GM12878 (cell line): ENCODE measurements around the gene CBFA2T3. TPM values are rescaled to one million over a fixed set of nuclear protein-coding genes. Genes with fewer than 3 reads are reported as not detected.
"Not testable (repeated sequence)": the region's sequence is repeated elsewhere in the genome, so short reads cannot be mapped to it uniquely, and the experiment has no call there.

ENCODE experiments used
- ATAC-seq: fragments of 200-7000 bp; cut with Tn5 transposase; 3 replicates; pipeline ENCODE4 v1.9.1; 2020; ENCODE audit warnings: mild to moderate bottlenecking, moderate library complexity
- BruUV-seq: library from RNA; stranded (reverse); fragments of 400-500 nt; replicated peaks from 2 replicates; lab custom pipeline; 2021; lab: Mats Ljungman, UMichigan
- CTCF ChIA-PET: fragments of 300-600 bp; sonication (Branson Sonifier 250); formaldehyde crosslinking; extraction: SDS; loops from one replicate; lab custom pipeline; 2021; ENCODE audit warnings: inconsistent platforms; lab: Yijun Ruan, JAX
- POLR2A ChIA-PET: fragments of 350-600 bp; formaldehyde crosslinking; extraction: SDS; loops from one replicate; lab custom pipeline; 2021; ENCODE audit warnings: inconsistent platforms; lab: Charles Lee
- RAD21 ChIA-PET: fragments of 300-600 bp; sonication (Branson Sonifier 250); formaldehyde crosslinking; loops from one replicate; lab custom pipeline; 2023; ENCODE audit warnings: antibody characterized with exemption; ENCODE audit not compliant: unreplicated experiment; lab: Charles Lee
- SMC1A ChIA-PET: fragments of 300-600 bp; sonication (Branson Sonifier 250); formaldehyde crosslinking; loops from one replicate; lab custom pipeline; 2023; ENCODE audit not compliant: unreplicated experiment, uncharacterized antibody; lab: Charles Lee
- DNase-seq: peaks from one replicate; pipeline ENCODE4 v3.0.0-alpha.2; 2011; ENCODE audit warnings: low read depth, low spot score
- FAIRE-seq: peaks from 3 replicates; lab custom pipeline; 2011; peaks lifted over from hg19 to GRCh38; lab: Jason Lieb, UNC
- H2AFZ ChIP-seq: 2 replicates; pipeline ENCODE4 v1.6.0; 2011; ENCODE audit warnings: low read depth, low read length, control low read depth; ENCODE audit not compliant: control insufficient read depth
- H3K27ac ChIP-seq: 2 replicates; pipeline ENCODE4 v1.5.1; 2011; ENCODE audit warnings: control low read depth; ENCODE audit not compliant: control insufficient read depth, insufficient read depth
- H3K27me3 ChIP-seq, 2 experiments: replicated peaks in 1 of 2; 2 replicates each; pipeline versions ENCODE4 v1.6.0 to v1.6.1; 2011; ENCODE audit warnings: low read length in 1 of 2; ENCODE audit not compliant: control insufficient read depth in 2 of 2, insufficient read depth in 2 of 2
- H3K36me3 ChIP-seq, 2 experiments: 2 replicates each; pipeline ENCODE4 v1.5.1; 2011; ENCODE audit warnings: low read length in 1 of 2; ENCODE audit not compliant: control insufficient read depth in 2 of 2, insufficient read depth in 2 of 2
- H3K4me1 ChIP-seq: 2 replicates; pipeline ENCODE4 v1.6.1; 2011; ENCODE audit warnings: mild to moderate bottlenecking, low read length, moderate library complexity, mixed read lengths; ENCODE audit not compliant: control insufficient read depth, insufficient read depth
- H3K4me2 ChIP-seq: 2 replicates; pipeline ENCODE4 v1.6.0; 2011; ENCODE audit warnings: control low read depth; ENCODE audit not compliant: control insufficient read depth, insufficient read depth
- H3K4me3 ChIP-seq: fragments of 200-600 bp; sonication (generic); 2 replicates; pipeline ENCODE4 v1.5.1; 2016
- H3K79me2 ChIP-seq: 2 replicates; pipeline ENCODE4 v1.6.0; 2011; ENCODE audit warnings: low read length; ENCODE audit not compliant: control insufficient read depth, insufficient read depth
- H3K9ac ChIP-seq: 2 replicates; pipeline ENCODE4 v1.8.0; 2011; ENCODE audit warnings: low read length, control low read depth, mixed read lengths; ENCODE audit not compliant: control insufficient read depth, insufficient read depth
- H3K9me3 ChIP-seq: replicated peaks from 3 replicates; pipeline ENCODE4 v1.5.1; 2011; ENCODE audit warnings: mild to moderate bottlenecking, low read length; ENCODE audit not compliant: control insufficient read depth, insufficient read depth
- H4K20me1 ChIP-seq: 2 replicates; pipeline ENCODE4 v1.6.0; 2011; ENCODE audit not compliant: control insufficient read depth, insufficient read depth
- MXI1 ChIP-seq: fragments of 150-350 bp; IDR thresholded peaks from 2 replicates; pipeline ENCODE4 v1.6.1; 2011; ENCODE audit warnings: low read depth, mild to moderate bottlenecking, inconsistent platforms, low read length, improper control_type of control experiment
- WGBS: methylation state at CpG from one replicate; pipeline ENCODE4 v1.1.6; 2016; ENCODE audit warnings: low lambda C conversion rate; ENCODE audit not compliant: insufficient replicate concordance, insufficient coverage; ENCODE audit errors: missing lambda C conversion rate; 5-methylcytosine and 5-hydroxymethylcytosine counted together
- in situ Hi-C: fragments of 300-500 bp; cut with MboI; formaldehyde crosslinking; loops from 9 replicates; pipeline ENCODE4 v1.14.3; 2018; ENCODE audit warnings: mixed read lengths
- intact Hi-C: fragments of 100-400 bp; cut with micrococcal nuclease; formaldehyde crosslinking; loops from one replicate; pipeline ENCODE4 v1.14.2; 2022; ENCODE audit not compliant: unreplicated experiment
- polyA plus RNA-seq, 11 experiments: library from polyadenylated mRNA; depleted of rRNA in 4 of 11; unstranded in 6 of 11; stranded (reverse) in 5 of 11; fragments of >200 nt; fragmentation: Nextera tagmentation in 4 of 11; fragmentation: Illumina TruSeq in 1 of 11; extraction: Ambion mirVana in 4 of 11; extraction: Trizol in 1 of 11; gene quantifications; 1 replicate in 1 of 11; 2 replicates in 10 of 11; pipeline versions ENCODE4 v1.2.1 to v1.2.3, GENCODE V29; 2011 to 2016; ENCODE audit warnings: inconsistent platforms in 2 of 11, missing spikeins in 2 of 11, low read depth in 1 of 11
- total RNA-seq, 4 experiments: library from RNA; depleted of rRNA in 3 of 4; stranded (reverse); fragments of >200 nt in 3 of 4; fragmentation: Illumina TruSeq in 1 of 4; extraction: Trizol in 1 of 4; gene quantifications; 2 replicates each; pipeline versions ENCODE4 v1.2.1 to v1.2.3, GENCODE V29; 2013 to 2021
- TF ChIP-seq, protein P1 (sequence below): fragments of 450-650 bp; formaldehyde crosslinking; IDR thresholded peaks from 2 replicates; pipeline ENCODE4 v1.5.0; 2022; ENCODE audit warnings: mild to moderate bottlenecking, missing genetic modification characterization
- TF ChIP-seq, protein P2 (sequence below): IDR thresholded peaks from 2 replicates; pipeline ENCODE4 v1.6.1; 2012; ENCODE audit warnings: mild to moderate bottlenecking, low read depth, low read length

The CBFA2T3 gene
- total and polyA plus RNA-seq, 10 of the 15 experiments (the other 5 are each of a cell fraction or from before 2014, with no cell fraction given) = 0.69 to 42.6 (median 4.5) TPM

DNA sequence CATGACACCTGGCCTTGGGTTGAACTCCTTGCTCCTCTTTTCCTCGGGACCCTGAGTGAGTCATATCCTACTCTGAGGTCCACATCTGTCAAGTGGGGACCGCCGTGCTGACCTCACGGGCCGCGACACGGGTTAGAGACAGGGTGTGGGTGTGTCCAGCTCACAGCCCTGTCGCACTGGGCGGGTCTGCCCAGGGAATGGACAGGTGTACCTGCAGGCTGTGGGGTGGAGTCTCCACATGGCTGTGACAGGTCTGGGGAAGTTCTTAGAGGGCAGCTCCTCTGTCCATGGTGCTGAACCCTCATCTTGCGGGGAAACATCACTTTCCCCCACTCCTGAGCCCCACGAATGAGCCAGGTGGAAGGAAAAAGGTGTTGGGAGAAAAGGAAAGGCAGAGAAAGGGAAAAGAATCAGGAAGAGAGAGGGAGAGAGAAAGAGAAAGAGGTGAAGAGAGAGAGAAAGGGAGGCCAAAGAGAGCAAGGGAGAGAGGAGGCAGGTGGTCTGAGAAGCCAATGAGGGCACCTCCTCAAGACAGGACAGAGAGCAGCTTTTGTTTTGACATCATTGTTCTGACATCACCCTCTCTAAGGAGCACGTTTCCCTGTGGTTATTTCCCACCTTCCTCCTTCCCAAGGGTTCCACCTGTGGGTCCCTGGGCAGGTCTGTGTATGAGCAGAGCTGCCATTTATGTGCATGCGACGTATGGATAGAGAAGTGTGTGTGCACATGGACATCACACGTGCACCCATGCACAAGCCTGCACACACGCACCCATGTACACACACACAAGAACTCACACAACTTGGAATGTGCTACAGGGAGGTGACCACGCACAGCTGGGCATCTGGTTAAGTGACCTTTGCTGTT lies 32.6 kb upstream of the CBFA2T3 start:
- CTCF ChIA-PET = interaction anchor here (0.9 kb wide), 1 partner anchor 88 kb away, joined by 3 read pairs; no protein-coding TSS in a partner anchor
- Histone ChIP-seq H3K79me2 (no peaks in the 10 kb centered on the region), H3K4me3 (no peak overlapping the region), H3K27ac (no peak overlapping the region), H4K20me1 (no peaks in the 10 kb centered on the region), H3K4me1 (no peaks in the 10 kb centered on the region; the same call in 1 of the 2 replicates), H3K27me3 (no peaks in the 10 kb centered on the region), H3K36me3 (no peaks in the 10 kb centered on the region), H3K4me2 (no peak overlapping the region), H3K9ac (no peak overlapping the region), H3K9me3 (no peaks in the 10 kb centered on the region; the same call in 2 of the 3 replicates), H2AFZ (no peak overlapping the region)
- in situ Hi-C loops (no loop called here), intact Hi-C loops (no loop called here)
- peak; percentile 24; the same call in 1 of the 2 replicates for TF ChIP-seq MXI1
- TF ChIP-seq, protein P1, sequence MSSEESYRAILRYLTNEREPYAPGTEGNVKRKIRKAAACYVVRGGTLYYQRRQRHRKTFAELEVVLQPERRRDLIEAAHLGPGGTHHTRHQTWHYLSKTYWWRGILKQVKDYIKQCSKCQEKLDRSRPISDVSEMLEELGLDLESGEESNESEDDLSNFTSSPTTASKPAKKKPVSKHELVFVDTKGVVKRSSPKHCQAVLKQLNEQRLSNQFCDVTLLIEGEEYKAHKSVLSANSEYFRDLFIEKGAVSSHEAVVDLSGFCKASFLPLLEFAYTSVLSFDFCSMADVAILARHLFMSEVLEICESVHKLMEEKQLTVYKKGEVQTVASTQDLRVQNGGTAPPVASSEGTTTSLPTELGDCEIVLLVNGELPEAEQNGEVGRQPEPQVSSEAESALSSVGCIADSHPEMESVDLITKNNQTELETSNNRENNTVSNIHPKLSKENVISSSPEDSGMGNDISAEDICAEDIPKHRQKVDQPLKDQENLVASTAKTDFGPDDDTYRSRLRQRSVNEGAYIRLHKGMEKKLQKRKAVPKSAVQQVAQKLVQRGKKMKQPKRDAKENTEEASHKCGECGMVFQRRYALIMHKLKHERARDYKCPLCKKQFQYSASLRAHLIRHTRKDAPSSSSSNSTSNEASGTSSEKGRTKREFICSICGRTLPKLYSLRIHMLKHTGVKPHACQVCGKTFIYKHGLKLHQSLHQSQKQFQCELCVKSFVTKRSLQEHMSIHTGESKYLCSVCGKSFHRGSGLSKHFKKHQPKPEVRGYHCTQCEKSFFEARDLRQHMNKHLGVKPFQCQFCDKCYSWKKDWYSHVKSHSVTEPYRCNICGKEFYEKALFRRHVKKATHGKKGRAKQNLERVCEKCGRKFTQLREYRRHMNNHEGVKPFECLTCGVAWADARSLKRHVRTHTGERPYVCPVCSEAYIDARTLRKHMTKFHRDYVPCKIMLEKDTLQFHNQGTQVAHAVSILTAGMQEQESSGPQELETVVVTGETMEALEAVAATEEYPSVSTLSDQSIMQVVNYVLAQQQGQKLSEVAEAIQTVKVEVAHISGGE = no peak
- TF ChIP-seq, protein P2, sequence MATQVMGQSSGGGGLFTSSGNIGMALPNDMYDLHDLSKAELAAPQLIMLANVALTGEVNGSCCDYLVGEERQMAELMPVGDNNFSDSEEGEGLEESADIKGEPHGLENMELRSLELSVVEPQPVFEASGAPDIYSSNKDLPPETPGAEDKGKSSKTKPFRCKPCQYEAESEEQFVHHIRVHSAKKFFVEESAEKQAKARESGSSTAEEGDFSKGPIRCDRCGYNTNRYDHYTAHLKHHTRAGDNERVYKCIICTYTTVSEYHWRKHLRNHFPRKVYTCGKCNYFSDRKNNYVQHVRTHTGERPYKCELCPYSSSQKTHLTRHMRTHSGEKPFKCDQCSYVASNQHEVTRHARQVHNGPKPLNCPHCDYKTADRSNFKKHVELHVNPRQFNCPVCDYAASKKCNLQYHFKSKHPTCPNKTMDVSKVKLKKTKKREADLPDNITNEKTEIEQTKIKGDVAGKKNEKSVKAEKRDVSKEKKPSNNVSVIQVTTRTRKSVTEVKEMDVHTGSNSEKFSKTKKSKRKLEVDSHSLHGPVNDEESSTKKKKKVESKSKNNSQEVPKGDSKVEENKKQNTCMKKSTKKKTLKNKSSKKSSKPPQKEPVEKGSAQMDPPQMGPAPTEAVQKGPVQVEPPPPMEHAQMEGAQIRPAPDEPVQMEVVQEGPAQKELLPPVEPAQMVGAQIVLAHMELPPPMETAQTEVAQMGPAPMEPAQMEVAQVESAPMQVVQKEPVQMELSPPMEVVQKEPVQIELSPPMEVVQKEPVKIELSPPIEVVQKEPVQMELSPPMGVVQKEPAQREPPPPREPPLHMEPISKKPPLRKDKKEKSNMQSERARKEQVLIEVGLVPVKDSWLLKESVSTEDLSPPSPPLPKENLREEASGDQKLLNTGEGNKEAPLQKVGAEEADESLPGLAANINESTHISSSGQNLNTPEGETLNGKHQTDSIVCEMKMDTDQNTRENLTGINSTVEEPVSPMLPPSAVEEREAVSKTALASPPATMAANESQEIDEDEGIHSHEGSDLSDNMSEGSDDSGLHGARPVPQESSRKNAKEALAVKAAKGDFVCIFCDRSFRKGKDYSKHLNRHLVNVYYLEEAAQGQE = peak; percentile 89
- SMC1A ChIA-PET = interaction anchor here (0.7 kb wide), 1 partner anchor 14 kb away, joined by 3 read pairs; no protein-coding TSS in a partner anchor
- WGBS = 20% methylated on average over 17 of the region's 17 CpGs
- ATAC-seq (no peak), DNase-seq (no peak), FAIRE-seq (no peak)
- RAD21 ChIA-PET = interaction anchor here (1.2 kb wide), 1 partner anchor 37 kb away, joined by 3 read pairs; no protein-coding TSS in a partner anchor
- BruUV-seq = no TSS peak
- POLR2A ChIA-PET = no interaction called here

DNA sequence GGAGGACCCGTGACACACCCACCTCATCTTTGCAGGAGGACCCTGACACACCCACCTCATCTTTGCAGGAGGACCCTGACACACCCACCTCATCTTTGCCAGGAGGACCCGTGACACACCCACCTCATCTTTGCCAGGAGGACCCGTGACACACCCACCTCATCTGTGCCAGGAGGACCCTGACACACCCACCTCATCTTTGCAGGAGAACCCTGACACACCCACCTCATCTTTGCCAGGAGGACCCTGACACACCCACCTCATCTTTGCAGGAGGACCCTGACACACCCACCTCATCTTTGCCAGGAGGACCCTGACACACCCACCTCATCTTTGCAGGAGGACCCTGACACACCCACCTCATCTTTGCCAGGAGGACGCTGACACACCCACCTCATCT lies 31.8 kb upstream of the CBFA2T3 start:
- SMC1A ChIA-PET = interaction anchor here (0.7 kb wide), 1 partner anchor 15 kb away, joined by 3 read pairs; no protein-coding TSS in a partner anchor
- intact Hi-C loops, H3K4me3 ChIP-seq, ATAC-seq, RAD21 ChIA-PET, H2AFZ ChIP-seq, H3K79me2 ChIP-seq, DNase-seq, H3K36me3 ChIP-seq, H3K4me2 ChIP-seq, H3K27ac ChIP-seq, H3K27me3 ChIP-seq, H3K9ac ChIP-seq, FAIRE-seq, in situ Hi-C loops, H4K20me1 ChIP-seq, H3K4me1 ChIP-seq, POLR2A ChIA-PET, BruUV-seq, H3K9me3 ChIP-seq: not testable (repeated sequence)
- CTCF ChIA-PET = interaction anchor here (0.9 kb wide), 1 partner anchor 89 kb away, joined by 3 read pairs; no protein-coding TSS in a partner anchor
- WGBS = 18% methylated on average over 4 of the region's 4 CpGs
